Gastroesophageal sphincter (tissue), 4 donors: ENCODE measurements around the gene ABCC1. TPM values are rescaled to one million over a fixed set of nuclear protein-coding genes. Genes with fewer than 3 reads are reported as not detected.
A peak's percentile ranks its signal among the peaks of the same experiment; 100 is the strongest.

Source experiments
- ATAC-seq: fragments of 150-250 bp; one replicate; pipeline ENCODE4 v1.9.1; 2016; ENCODE audit warnings: mild to moderate bottlenecking, moderate library complexity
- H3K27ac ChIP-seq, 4 donors: fragments of 200-600 bp; sonication (generic) in 3 of 4; 1 replicate in 3 of 4; 2 replicates in 1 of 4; pipeline ENCODE4 v1.5.1; 2016 to 2019
- H3K27me3 ChIP-seq: fragments of 200-600 bp; sonication (generic); one replicate; pipeline ENCODE4 v1.5.1; 2019
- H3K36me3 ChIP-seq, 2 donors: fragments of 200-600 bp; sonication (generic); one replicate each; pipeline ENCODE4 v1.5.1; 2019; ENCODE audit warnings: control low read depth in 1 of 2
- H3K4me1 ChIP-seq, 3 donors: fragments of 200-600 bp; sonication (generic); 1 replicate in 2 of 3; 2 replicates in 1 of 3; pipeline ENCODE4 v1.5.1; 2016 to 2019; ENCODE audit warnings: control low read depth in 2 of 3
- H3K4me3 ChIP-seq, 2 donors: fragments of 200-600 bp; sonication (generic); one replicate each; pipeline ENCODE4 v1.5.1; 2019; ENCODE audit warnings: mild to moderate bottlenecking in 1 of 2, moderate library complexity in 1 of 2
- H3K9me3 ChIP-seq, 3 donors: fragments of 200-600 bp; sonication (generic); one replicate each; pipeline ENCODE4 v1.5.1; 2017 to 2019; ENCODE audit warnings: control low read depth in 2 of 3
- EP300 ChIP-seq: sonication (generic); formaldehyde crosslinking; IDR thresholded peaks from one replicate; pipeline ENCODE4 v1.6.1; 2017; ENCODE audit warnings: antibody characterized with exemption, mild to moderate bottlenecking
- POLR2A ChIP-seq, 2 donors: fragments of 450-650 bp; IDR thresholded peaks; one replicate each; pipeline ENCODE4 v1.6.1; 2017; ENCODE audit warnings: antibody characterized with exemption in 2 of 2, mild to moderate bottlenecking in 2 of 2, moderate library complexity in 1 of 2
- POLR2AphosphoS5 ChIP-seq: sonication (generic); formaldehyde crosslinking; IDR thresholded peaks from one replicate; pipeline ENCODE4 v1.6.1; 2017; ENCODE audit warnings: antibody characterized with exemption
- WGBS, 2 donors: methylation state at CpG; one replicate each; pipeline ENCODE4 v1.1.5; 2018; ENCODE audit warnings: low coverage in 1 of 2; 5-methylcytosine and 5-hydroxymethylcytosine counted together
- total RNA-seq, 4 donors: library from RNA; depleted of rRNA; stranded (reverse); fragments of >200 nt; gene quantifications; one replicate each; pipeline ENCODE4 v1.1.0, GENCODE V29; 2016
- TF ChIP-seq, protein P1 (sequence below), 4 experiments: fragments of 200-600 bp in 2 of 4; fragments of 450-650 bp in 2 of 4; sonication (generic) in 1 of 4; IDR thresholded peaks; one replicate each; pipeline ENCODE4 v1.5.1; 2017 to 2019; ENCODE audit warnings: antibody characterized with exemption in 4 of 4, mild to moderate bottlenecking in 2 of 4, moderate library complexity in 2 of 4

Gene ABCC1
- total RNA-seq, 4 donors from 2014 or later: 50.8 to 122 (median 63.1) TPM

DNA sequence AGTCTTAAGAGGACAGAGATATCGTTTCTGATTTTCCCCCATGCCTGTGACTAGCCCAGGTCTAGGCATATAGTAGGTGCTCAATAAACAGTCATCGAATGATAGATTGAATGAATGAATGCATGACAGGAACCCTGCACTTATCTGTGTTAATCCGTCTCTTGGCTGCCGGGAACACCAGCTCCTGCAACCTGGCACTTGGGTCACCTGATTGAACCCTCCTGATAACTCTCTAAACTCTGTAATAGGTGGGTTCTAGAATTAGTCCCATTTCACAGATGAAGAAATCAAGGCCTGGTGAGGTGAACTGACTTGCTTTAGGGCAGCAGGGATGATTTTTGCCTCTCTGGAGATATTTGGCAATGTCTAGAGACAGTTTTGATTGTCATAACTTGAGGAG lies 43.7 kb downstream of the ABCC1 start:
- Histone ChIP-seq H3K4me1 (peaks cover 4 to 97% (median 31%) of the 10 kb centered on the region in 3 donors), H3K27ac (peak overlapping the region in 3 of 4 donors; percentile 81 to 85 (median 83))
- 87 to 100% methylated on average over 1 to 3 of the region's 4 CpGs for WGBS, 2 donors

DNA sequence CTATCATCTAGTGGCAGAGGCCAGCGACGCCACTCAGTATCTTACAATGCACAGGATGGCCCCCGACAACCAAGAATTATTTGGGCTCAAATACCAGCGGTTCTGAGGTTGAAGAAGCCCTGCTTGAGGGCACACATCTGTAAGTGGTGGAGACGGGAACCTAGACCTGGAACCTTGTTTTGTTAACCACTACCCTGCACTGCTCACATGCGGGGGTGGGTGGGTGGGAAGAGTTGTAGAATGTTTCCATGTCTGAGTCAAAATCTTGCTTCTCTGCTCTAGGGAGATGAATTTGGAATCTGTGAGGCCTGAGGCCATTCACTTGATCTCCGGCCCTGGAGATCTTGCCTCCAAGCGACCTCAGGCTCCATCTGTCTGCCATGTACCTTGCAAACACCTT lies 44.1 kb downstream of the ABCC1 start:
- no peaks in the 10 kb centered on the region for H3K36me3 ChIP-seq
- ATAC-seq: no peak
- H3K27me3 ChIP-seq: no peaks in the 10 kb centered on the region
- H3K27ac ChIP-seq: peak overlapping the region in 3 of 4 donors; percentile 81 to 85 (median 83)
- WGBS, 2 donors: 82 to 87% methylated on average over 2 to 3 of the region's 8 CpGs
- TF ChIP-seq POLR2AphosphoS5 (no peak), POLR2A (IDR thresholded peaks at IDR 0.05) (no peak), EP300 (no peak)
- TF ChIP-seq, protein P1, sequence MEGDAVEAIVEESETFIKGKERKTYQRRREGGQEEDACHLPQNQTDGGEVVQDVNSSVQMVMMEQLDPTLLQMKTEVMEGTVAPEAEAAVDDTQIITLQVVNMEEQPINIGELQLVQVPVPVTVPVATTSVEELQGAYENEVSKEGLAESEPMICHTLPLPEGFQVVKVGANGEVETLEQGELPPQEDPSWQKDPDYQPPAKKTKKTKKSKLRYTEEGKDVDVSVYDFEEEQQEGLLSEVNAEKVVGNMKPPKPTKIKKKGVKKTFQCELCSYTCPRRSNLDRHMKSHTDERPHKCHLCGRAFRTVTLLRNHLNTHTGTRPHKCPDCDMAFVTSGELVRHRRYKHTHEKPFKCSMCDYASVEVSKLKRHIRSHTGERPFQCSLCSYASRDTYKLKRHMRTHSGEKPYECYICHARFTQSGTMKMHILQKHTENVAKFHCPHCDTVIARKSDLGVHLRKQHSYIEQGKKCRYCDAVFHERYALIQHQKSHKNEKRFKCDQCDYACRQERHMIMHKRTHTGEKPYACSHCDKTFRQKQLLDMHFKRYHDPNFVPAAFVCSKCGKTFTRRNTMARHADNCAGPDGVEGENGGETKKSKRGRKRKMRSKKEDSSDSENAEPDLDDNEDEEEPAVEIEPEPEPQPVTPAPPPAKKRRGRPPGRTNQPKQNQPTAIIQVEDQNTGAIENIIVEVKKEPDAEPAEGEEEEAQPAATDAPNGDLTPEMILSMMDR (IDR thresholded peaks at IDR 0.05): no peak
- H3K9me3 ChIP-seq: no peaks in the 10 kb centered on the region
- H3K4me1 ChIP-seq: peaks cover 4 to 97% (median 31%) of the 10 kb centered on the region in 3 donors
- H3K4me3 ChIP-seq: no peak overlapping the region

More for the DNA sequence above, 43.7 kb downstream of the ABCC1 start:
- no peak for ATAC-seq
- H3K27me3 ChIP-seq: no peaks in the 10 kb centered on the region
- no peaks in the 10 kb centered on the region for H3K9me3 ChIP-seq
- no peaks in the 10 kb centered on the region for H3K36me3 ChIP-seq
- H3K4me3 ChIP-seq: no peak overlapping the region
- TF ChIP-seq, protein P1 (IDR thresholded peaks at IDR 0.05): no peak
- TF ChIP-seq POLR2A (IDR thresholded peaks at IDR 0.05): no peak
- no peak for TF ChIP-seq POLR2AphosphoS5
- no peak for TF ChIP-seq EP300

DNA sequence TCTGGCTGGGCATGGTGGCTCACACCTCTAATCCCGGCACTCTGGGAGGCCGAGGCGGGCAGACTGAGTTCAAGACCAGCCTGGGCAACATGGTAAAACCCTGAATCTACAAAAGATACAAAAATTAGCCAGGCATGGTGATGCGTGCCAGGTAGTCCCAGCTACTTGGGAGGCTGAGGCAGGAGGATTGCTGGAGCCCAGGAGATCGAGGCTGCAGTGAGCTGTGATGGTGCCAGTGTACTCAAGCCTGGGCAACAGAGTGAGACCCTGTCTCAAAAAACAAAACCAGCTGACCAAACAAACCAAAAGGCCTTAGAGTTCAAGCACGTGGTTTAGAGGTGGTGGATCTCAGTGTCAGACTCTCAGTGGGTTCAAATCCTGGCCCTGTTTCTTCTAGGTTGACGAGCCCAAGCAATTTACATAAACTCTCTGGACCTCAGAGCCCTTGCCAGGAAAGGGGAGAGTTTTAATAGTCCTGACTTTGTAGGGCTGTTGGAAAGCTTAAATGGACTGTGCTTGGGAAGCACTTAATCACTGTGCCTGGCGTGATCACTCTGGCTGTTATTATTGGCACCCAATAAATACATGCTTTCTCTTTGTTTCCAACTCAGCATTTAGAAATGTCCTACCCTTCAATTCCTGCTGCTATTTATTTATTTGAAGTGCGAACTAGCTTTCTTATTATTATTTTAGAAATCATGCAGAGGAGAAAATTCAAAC lies 44.7 kb downstream of the ABCC1 start:
- no peak for ATAC-seq
- WGBS, 2 donors: 20 to 43% methylated on average over 3 to 5 of the region's 9 CpGs
- no peak for TF ChIP-seq POLR2A (IDR thresholded peaks at IDR 0.05)
- TF ChIP-seq POLR2AphosphoS5: peak; percentile 37
- Histone ChIP-seq H3K9me3 (no peaks in the 10 kb centered on the region), H3K4me3 (no peak overlapping the region), H3K27me3 (no peaks in the 10 kb centered on the region), H3K27ac (peak overlapping the region; percentile 16 to 85 (median 82)), H3K4me1 (peaks cover 4 to 97% (median 35%) of the 10 kb centered on the region in 3 donors), H3K36me3 (no peaks in the 10 kb centered on the region)

DNA sequence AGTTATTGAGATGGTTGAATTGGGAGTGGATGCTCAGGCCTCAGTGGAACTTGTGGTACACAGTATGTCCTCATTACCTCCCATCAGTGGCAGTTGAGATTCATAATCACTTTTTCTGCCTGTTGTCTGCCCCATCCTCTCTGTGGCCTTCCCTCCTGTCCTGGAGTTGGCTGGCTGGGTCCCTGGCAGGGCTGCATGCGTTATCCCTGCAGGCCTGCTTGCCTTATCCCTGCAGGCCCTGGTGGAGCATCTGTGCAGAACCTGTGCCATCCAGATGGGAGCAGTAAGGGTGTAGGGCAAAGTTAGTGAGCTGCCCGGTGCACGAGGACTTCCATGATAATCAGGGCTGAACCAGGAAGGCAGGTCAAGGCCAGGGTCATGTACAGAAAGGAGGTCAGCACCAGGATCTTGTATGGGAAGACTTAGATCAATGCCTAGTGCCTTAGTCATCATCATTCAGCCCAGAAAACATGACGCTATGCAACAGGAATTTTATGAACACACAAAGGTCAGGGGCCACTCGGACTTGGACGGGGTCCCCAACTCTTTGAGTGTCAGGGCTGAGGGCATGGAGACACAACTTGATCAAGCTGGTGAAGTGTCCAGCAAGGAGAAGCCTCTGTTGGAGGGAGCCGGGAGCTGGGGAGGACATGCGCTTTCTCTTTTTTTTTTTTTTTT lies 47.2 kb downstream of the ABCC1 start:
- Histone ChIP-seq H3K36me3 (no peaks in the 10 kb centered on the region), H3K9me3 (no peaks in the 10 kb centered on the region), H3K27me3 (no peaks in the 10 kb centered on the region), H3K4me3 (no peak overlapping the region), H3K4me1 (peaks cover 4 to 85% (median 38%) of the 10 kb centered on the region in 3 donors), H3K27ac (peak overlapping the region; percentile 41 to 81 (median 80))
- WGBS, 2 donors: 35 to 41% methylated on average over 4 to 6 of the region's 8 CpGs
- peak; percentile 74 for ATAC-seq
- TF ChIP-seq EP300 (no peak), POLR2AphosphoS5 (peak; percentile 83), POLR2A (IDR thresholded peaks at IDR 0.05) (no peak)
- TF ChIP-seq, protein P1 (IDR thresholded peaks at IDR 0.05): no peak

DNA sequence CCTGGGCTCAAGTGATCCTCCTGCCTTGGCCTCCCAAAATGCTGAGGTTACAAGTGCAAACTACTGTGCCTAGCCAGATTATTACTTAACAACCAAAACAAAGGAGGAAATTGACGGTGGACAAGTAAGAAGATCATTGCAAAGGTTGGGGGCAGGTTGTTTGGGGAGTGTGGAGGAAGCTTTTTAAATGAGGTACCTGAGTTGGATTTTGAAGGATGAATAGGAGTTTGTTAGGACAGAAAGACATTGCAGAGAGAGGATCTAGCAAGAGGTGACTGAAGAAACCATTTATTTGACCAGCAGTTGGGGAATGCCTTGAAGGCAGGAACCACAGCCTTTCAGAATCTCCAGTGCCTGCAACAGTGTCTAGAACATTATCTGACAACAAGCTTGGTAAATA lies 51.3 kb downstream of the ABCC1 start:
- Histone ChIP-seq H3K27me3 (no peaks in the 10 kb centered on the region), H3K4me1 (peaks cover 4 to 75% (median 22%) of the 10 kb centered on the region in 3 donors), H3K36me3 (no peaks in the 10 kb centered on the region), H3K27ac (peak overlapping the region in 2 of 4 donors; percentile 53 to 81), H3K4me3 (no peak overlapping the region), H3K9me3 (no peaks in the 10 kb centered on the region)
- no peak for ATAC-seq
- WGBS, 2 donors: 71 to 80% methylated on average over 1 of the region's 1 CpG
- TF ChIP-seq EP300: no peak
